H9 (cell line): ENCODE results near the gene RIT2. TPM values are rescaled to one million over a fixed set of nuclear protein-coding genes. Genes with fewer than 3 reads are reported as not detected.

Experiments used
- DNase-seq: peaks from one replicate; pipeline ENCODE4 v3.0.0-alpha.2; 2017
- H2AFZ ChIP-seq: one replicate; pipeline ENCODE4 v1.6.1; 2013; ENCODE audit warnings: mild to moderate bottlenecking, low read length, control low read depth, moderate library complexity
- H2AK5ac ChIP-seq: 2 replicates; pipeline ENCODE4 v1.6.1; 2013; ENCODE audit warnings: low read length, control low read depth, mixed read lengths; ENCODE audit not compliant: insufficient read length
- H2BK120ac ChIP-seq: one replicate; pipeline ENCODE4 v1.6.1; 2013; ENCODE audit warnings: low read depth, mild to moderate bottlenecking, low read length, control low read depth, inconsistent platforms; ENCODE audit not compliant: poor library complexity, severe bottlenecking
- H2BK12ac ChIP-seq: 2 replicates; pipeline ENCODE4 v1.6.1; 2013; ENCODE audit warnings: low read length, control low read depth, mixed read lengths, low read depth; ENCODE audit not compliant: insufficient read length
- H2BK15ac ChIP-seq: 2 replicates; pipeline ENCODE4 v1.6.1; 2013; ENCODE audit warnings: low read depth, low read length, control low read depth
- H2BK20ac ChIP-seq: one replicate; pipeline ENCODE4 v1.6.1; 2013; ENCODE audit warnings: low read depth, mild to moderate bottlenecking, low read length, control low read depth, inconsistent platforms; ENCODE audit not compliant: poor library complexity, severe bottlenecking
- H2BK5ac ChIP-seq: 2 replicates; pipeline ENCODE4 v1.6.1; 2013; ENCODE audit warnings: low read length, control low read depth, mixed read lengths; ENCODE audit not compliant: insufficient read length
- H3K14ac ChIP-seq: 2 replicates; pipeline ENCODE4 v1.6.1; 2013; ENCODE audit warnings: low read length, control low read depth; ENCODE audit not compliant: insufficient read depth
- H3K18ac ChIP-seq: 2 replicates; pipeline ENCODE4 v1.6.1; 2013; ENCODE audit warnings: low read depth, mild to moderate bottlenecking, mixed read lengths, low read length, control low read depth; ENCODE audit not compliant: insufficient read length
- H3K23ac ChIP-seq: 2 replicates; pipeline ENCODE4 v1.6.1; 2013; ENCODE audit warnings: low read length, control low read depth, mixed read lengths, low read depth; ENCODE audit not compliant: insufficient read length
- H3K23me2 ChIP-seq: 2 replicates; pipeline ENCODE4 v1.6.1; 2013; ENCODE audit warnings: low read depth, mild to moderate bottlenecking, mixed read lengths, low read length, control low read depth; ENCODE audit not compliant: insufficient read length, poor library complexity, severe bottlenecking
- H3K27ac ChIP-seq: 2 replicates; pipeline ENCODE4 v1.5.1; 2013; ENCODE audit warnings: low read length, control low read depth, mixed read lengths, low read depth; ENCODE audit not compliant: insufficient read length
- H3K27me3 ChIP-seq: 2 replicates; pipeline ENCODE4 v1.6.1; 2013; ENCODE audit warnings: low read length, control low read depth, inconsistent platforms; ENCODE audit not compliant: insufficient read depth
- H3K4ac ChIP-seq: 2 replicates; pipeline ENCODE4 v1.6.1; 2013; ENCODE audit warnings: low read depth, mild to moderate bottlenecking, control low read depth, inconsistent platforms, low read length, moderate library complexity
- H3K4me1 ChIP-seq: 2 replicates; pipeline ENCODE4 v1.6.1; 2013; ENCODE audit warnings: low read length, control low read depth, inconsistent platforms; ENCODE audit not compliant: insufficient read depth
- H3K4me2 ChIP-seq: 2 replicates; pipeline ENCODE4 v1.6.1; 2013; ENCODE audit warnings: low read length, control low read depth, mixed read lengths; ENCODE audit not compliant: insufficient read length, insufficient read depth
- H3K56ac ChIP-seq: 2 replicates; pipeline ENCODE4 v1.6.1; 2013; ENCODE audit warnings: low read depth, mild to moderate bottlenecking, mixed read lengths, low read length, control low read depth; ENCODE audit not compliant: insufficient read length
- H3K79me1 ChIP-seq: 2 replicates; pipeline ENCODE4 v1.6.1; 2013; ENCODE audit warnings: low read depth, mild to moderate bottlenecking, moderate library complexity, low read length, control low read depth, inconsistent platforms; ENCODE audit not compliant: insufficient read depth, poor library complexity, severe bottlenecking
- H3K79me2 ChIP-seq: 2 replicates; pipeline ENCODE4 v1.6.1; 2013; ENCODE audit warnings: low read length, control low read depth, inconsistent platforms; ENCODE audit not compliant: insufficient read depth
- H3K9ac ChIP-seq: 2 replicates; pipeline ENCODE4 v1.6.1; 2013; ENCODE audit warnings: low read length, control low read depth, mixed read lengths; ENCODE audit not compliant: insufficient read length; ENCODE audit errors: extremely low read depth
- H3K9me3 ChIP-seq: one replicate; pipeline ENCODE4 v1.6.1; 2013; ENCODE audit warnings: low read depth, low read length, inconsistent platforms; ENCODE audit not compliant: control insufficient read depth
- H3T11ph ChIP-seq: one replicate; pipeline ENCODE4 v1.6.1; 2013; ENCODE audit warnings: mild to moderate bottlenecking, low read length, control low read depth, inconsistent platforms
- H4K20me1 ChIP-seq: one replicate; pipeline ENCODE4 v1.6.1; 2013; ENCODE audit not compliant: control insufficient read depth, insufficient read length, insufficient read depth
- H4K5ac ChIP-seq: 2 replicates; pipeline ENCODE4 v1.6.1; 2013; ENCODE audit warnings: low read depth, mild to moderate bottlenecking, mixed read lengths, low read length, control low read depth; ENCODE audit not compliant: insufficient read length
- H4K8ac ChIP-seq: replicated peaks from 2 replicates; pipeline ENCODE4 v1.6.1; 2013; ENCODE audit warnings: low read length, control low read depth, mixed read lengths, low read depth; ENCODE audit not compliant: insufficient read length
- H4K91ac ChIP-seq: 2 replicates; pipeline ENCODE4 v1.6.1; 2013; ENCODE audit warnings: low read depth, mild to moderate bottlenecking, moderate library complexity, mixed read lengths, low read length, control low read depth; ENCODE audit not compliant: insufficient read length
- H3K27ac Mint-ChIP-seq, 3 experiments: 2 replicates in 2 of 3; 3 replicates in 1 of 3; pipeline ENCODE4 v1.8.0; 2020 to 2021; ENCODE audit warnings: mixed read lengths in 3 of 3, mild to moderate bottlenecking in 1 of 3, moderate library complexity in 1 of 3
- H3K27me3 Mint-ChIP-seq: 2 replicates; pipeline ENCODE4 v1.8.0; 2021; ENCODE audit warnings: low read depth, mild to moderate bottlenecking, moderate library complexity, mixed read lengths
- H3K36me3 Mint-ChIP-seq, 3 experiments: 2 replicates in 2 of 3; 3 replicates in 1 of 3; pipeline ENCODE4 v1.8.0; 2020 to 2021; ENCODE audit warnings: low read depth in 3 of 3, mixed read lengths in 3 of 3; ENCODE audit not compliant: insufficient read depth in 1 of 3
- H3K4me1 Mint-ChIP-seq, 2 experiments: 2 replicates each; pipeline ENCODE4 v1.8.0; 2020; ENCODE audit warnings: mixed read lengths in 2 of 2
- H3K4me3 Mint-ChIP-seq, 2 experiments: 2 replicates in 1 of 2; 3 replicates in 1 of 2; pipeline ENCODE4 v1.8.0; 2020 to 2021; ENCODE audit warnings: mild to moderate bottlenecking in 2 of 2, mixed read lengths in 2 of 2, moderate library complexity in 1 of 2
- H3K9me3 Mint-ChIP-seq, 2 experiments: 2 replicates in 1 of 2; 3 replicates in 1 of 2; pipeline ENCODE4 v1.8.0; 2020; ENCODE audit warnings: mild to moderate bottlenecking in 2 of 2, mixed read lengths in 2 of 2, moderate library complexity in 1 of 2
- WGBS: extraction: QIAGEN DNeasy Blood & Tissue Kit; methylation state at CpG from one replicate; pipeline ENCODE4 v1.1.7; 2013; ENCODE audit warnings: missing lambda C conversion rate, low lambda C conversion rate, mixed read lengths; ENCODE audit not compliant: insufficient read length; ENCODE audit errors: extremely low coverage; 5-methylcytosine and 5-hydroxymethylcytosine counted together
- total RNA-seq: library from RNA; stranded (reverse); gene quantifications from 2 replicates; pipeline ENCODE4 v1.2.1, GENCODE V29; 2021
- TF ChIP-seq, protein P1 (sequence below): fragments of 200-600 bp; sonication (generic); conservative IDR thresholded peaks from 3 replicates; pipeline ENCODE4 v1.8.0; 2021; ENCODE audit warnings: antibody characterized with exemption, mild to moderate bottlenecking

Gene RIT2
- total RNA-seq, 1 experiment from 2014 or later = 1.2 TPM

GRCh38 chr18:43092539-43092938 is 22.9 kb downstream of the RIT2 start:
- TF ChIP-seq, protein P1, sequence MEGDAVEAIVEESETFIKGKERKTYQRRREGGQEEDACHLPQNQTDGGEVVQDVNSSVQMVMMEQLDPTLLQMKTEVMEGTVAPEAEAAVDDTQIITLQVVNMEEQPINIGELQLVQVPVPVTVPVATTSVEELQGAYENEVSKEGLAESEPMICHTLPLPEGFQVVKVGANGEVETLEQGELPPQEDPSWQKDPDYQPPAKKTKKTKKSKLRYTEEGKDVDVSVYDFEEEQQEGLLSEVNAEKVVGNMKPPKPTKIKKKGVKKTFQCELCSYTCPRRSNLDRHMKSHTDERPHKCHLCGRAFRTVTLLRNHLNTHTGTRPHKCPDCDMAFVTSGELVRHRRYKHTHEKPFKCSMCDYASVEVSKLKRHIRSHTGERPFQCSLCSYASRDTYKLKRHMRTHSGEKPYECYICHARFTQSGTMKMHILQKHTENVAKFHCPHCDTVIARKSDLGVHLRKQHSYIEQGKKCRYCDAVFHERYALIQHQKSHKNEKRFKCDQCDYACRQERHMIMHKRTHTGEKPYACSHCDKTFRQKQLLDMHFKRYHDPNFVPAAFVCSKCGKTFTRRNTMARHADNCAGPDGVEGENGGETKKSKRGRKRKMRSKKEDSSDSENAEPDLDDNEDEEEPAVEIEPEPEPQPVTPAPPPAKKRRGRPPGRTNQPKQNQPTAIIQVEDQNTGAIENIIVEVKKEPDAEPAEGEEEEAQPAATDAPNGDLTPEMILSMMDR = no peak
- no peak overlapping the region for H3K4ac ChIP-seq
- no peaks in the 10 kb centered on the region for H3K4me1 ChIP-seq
- Mint-ChIP-seq H3K4me1 (peaks cover under 1 to 1% of the 10 kb centered on the region in 2 experiments; a peak in 2 of 4 replicates), H3K9me3 (peaks cover 3 to 6% of the 10 kb centered on the region in 2 experiments; a peak in 3 of 5 replicates), H3K4me3 (no peak overlapping the region), H3K27ac (no peak overlapping the region), H3K36me3 (peaks cover under 1 to 8% (median 7%) of the 10 kb centered on the region in 3 experiments; a peak in 2 of 7 replicates), H3K27me3 (no peaks in the 10 kb centered on the region)
- H3K79me2 ChIP-seq = no peaks in the 10 kb centered on the region
- H4K20me1 ChIP-seq = no peaks in the 10 kb centered on the region
- no peak overlapping the region for H2BK12ac ChIP-seq
- H3T11ph ChIP-seq = no peak overlapping the region
- H4K5ac ChIP-seq = no peak overlapping the region
- H3K79me1 ChIP-seq = no peaks in the 10 kb centered on the region
- no peaks in the 10 kb centered on the region; the same call in 1 of the 2 replicates for H3K27me3 ChIP-seq
- H3K4me2 ChIP-seq = no peak overlapping the region
- no peak overlapping the region for H2AK5ac ChIP-seq
- no peak for DNase-seq
- WGBS = no CpG with 5 or more reads among the region's 5 CpGs
- H2BK15ac ChIP-seq = no peak overlapping the region
- no peak overlapping the region for H4K8ac ChIP-seq
- H2BK5ac ChIP-seq = no peak overlapping the region
- no peak overlapping the region for H2BK120ac ChIP-seq
- no peak overlapping the region for H3K27ac ChIP-seq
- H2AFZ ChIP-seq = no peak overlapping the region
- no peak overlapping the region for H2BK20ac ChIP-seq
- no peaks in the 10 kb centered on the region for H3K9me3 ChIP-seq
- no peak overlapping the region for H3K56ac ChIP-seq
- no peak overlapping the region for H4K91ac ChIP-seq
- H3K18ac ChIP-seq = no peak overlapping the region
- no peak overlapping the region for H3K9ac ChIP-seq
- H3K23me2 ChIP-seq = no peaks in the 10 kb centered on the region
- H3K23ac ChIP-seq = no peak overlapping the region
- H3K14ac ChIP-seq = no peak overlapping the region
